B cell (primary cell): ENCODE data around the gene REL. TPM values are rescaled to one million over a fixed set of nuclear protein-coding genes. Genes with fewer than 3 reads are reported as not detected.
A peak's percentile ranks its signal among the peaks of the same experiment; 100 is the strongest.

Experiments
- ATAC-seq: fragments of 200-7000 bp; cut with Tn5 transposase; one replicate; pipeline ENCODE4 v1.10.0; 2021; ENCODE audit warnings: low read depth, mild to moderate bottlenecking, moderate number of reproducible peaks, moderate library complexity
- CTCF ChIA-PET: fragments of 350-600 bp; sonication (Branson Sonifier 250); formaldehyde crosslinking; loops from one replicate; lab custom pipeline; 2021; ENCODE audit warnings: antibody characterized with exemption, inconsistent platforms; lab: Charles Lee
- POLR2A ChIA-PET: fragments of 350-600 bp; sonication (Branson Sonifier 250); formaldehyde crosslinking; loops from one replicate; lab custom pipeline; 2021; ENCODE audit warnings: antibody characterized with exemption; lab: Charles Lee
- DNase-seq: peaks from one replicate; pipeline ENCODE4 v3.0.0; 2013
- H2AFZ ChIP-seq: 2 replicates; pipeline ENCODE4 v1.6.1; 2012; ENCODE audit warnings: mild to moderate bottlenecking, low read depth, low read length; ENCODE audit not compliant: insufficient read depth, poor library complexity, severe bottlenecking
- H3K27ac ChIP-seq, 2 donors: 1 replicate in 1 of 2; 2 replicates in 1 of 2; pipeline ENCODE4 v1.5.1; 2012 to 2013; ENCODE audit warnings: low read length in 2 of 2, mild to moderate bottlenecking in 2 of 2, moderate library complexity in 1 of 2
- H3K27me3 ChIP-seq, 4 experiments: fragments of 200-600 bp in 1 of 4; sonication (generic) in 1 of 4; replicated peaks in 1 of 4; 1 replicate in 2 of 4; 2 replicates in 2 of 4; pipeline versions ENCODE4 v1.6.1 to v1.7.0; 2013 to 2016; ENCODE audit warnings: low read length in 3 of 4, mild to moderate bottlenecking in 2 of 4, mixed read lengths in 1 of 4, moderate library complexity in 1 of 4; ENCODE audit not compliant: insufficient read depth in 4 of 4, control insufficient read depth in 3 of 4; ENCODE audit errors: control extremely low read depth in 1 of 4
- H3K36me3 ChIP-seq, 2 experiments: replicated peaks in 1 of 2; 1 replicate in 1 of 2; 2 replicates in 1 of 2; pipeline versions ENCODE4 v1.6.1 to v1.7.1; 2013; ENCODE audit warnings: low read length in 1 of 2; ENCODE audit not compliant: insufficient read depth in 2 of 2, control insufficient read depth in 1 of 2; ENCODE audit errors: control extremely low read depth in 1 of 2, extremely low read depth in 1 of 2
- H3K4me1 ChIP-seq, 2 donors: fragments of 200-600 bp in 1 of 2; sonication (generic) in 1 of 2; 1 replicate in 1 of 2; 2 replicates in 1 of 2; pipeline versions ENCODE4 v1.5.1 to v1.6.1; 2013 to 2017; ENCODE audit warnings: low read length in 2 of 2; ENCODE audit not compliant: control insufficient read depth in 2 of 2, insufficient read depth in 2 of 2
- H3K4me2 ChIP-seq: replicated peaks from 2 replicates; pipeline ENCODE3; 2012; ENCODE audit warnings: mild to moderate bottlenecking, low read depth, low read length; ENCODE audit not compliant: poor library complexity, severe bottlenecking
- H3K4me3 ChIP-seq, 5 experiments: fragments of 200-600 bp in 1 of 5; sonication (generic) in 1 of 5; 1 replicate in 3 of 5; 2 replicates in 2 of 5; pipeline versions ENCODE4 v1.5.1 to v1.7.0; 2011 to 2016; ENCODE audit warnings: low read length in 4 of 5, mild to moderate bottlenecking in 4 of 5, low read depth in 2 of 5, control low read depth in 1 of 5, moderate library complexity in 1 of 5; ENCODE audit not compliant: insufficient read depth in 1 of 5; ENCODE audit errors: control extremely low read depth in 1 of 5, extremely low read depth in 1 of 5
- H3K79me2 ChIP-seq: fragments of 200-600 bp; sonication (generic); one replicate; pipeline ENCODE4 v1.6.0; 2016; ENCODE audit warnings: low read length; ENCODE audit not compliant: control insufficient read depth, insufficient read depth
- H3K9ac ChIP-seq: fragments of 200-600 bp; sonication (generic); 2 replicates; pipeline ENCODE4 v1.6.1; 2017; ENCODE audit warnings: mild to moderate bottlenecking, low read length, moderate library complexity
- H3K9me3 ChIP-seq, 3 donors: one replicate each; pipeline versions ENCODE4 v1.6.1 to v1.7.1; 2013; ENCODE audit warnings: low read length in 2 of 3; ENCODE audit not compliant: control insufficient read depth in 2 of 3, insufficient read depth in 1 of 3; ENCODE audit errors: control extremely low read depth in 1 of 3
- H4K20me1 ChIP-seq: 2 replicates; pipeline ENCODE4 v1.6.0; 2012; ENCODE audit warnings: mild to moderate bottlenecking, low read length; ENCODE audit not compliant: insufficient read depth, control insufficient read depth, poor library complexity, severe bottlenecking
- H3K27ac Mint-ChIP-seq: one replicate; pipeline ENCODE4 v1.8.0; 2021; ENCODE audit warnings: mixed read lengths
- H3K27me3 Mint-ChIP-seq: one replicate; pipeline ENCODE4 v1.8.0; 2021; ENCODE audit warnings: mixed read lengths
- H3K4me1 Mint-ChIP-seq: one replicate; pipeline ENCODE4 v1.8.0; 2021; ENCODE audit warnings: mixed read lengths
- H3K4me3 Mint-ChIP-seq: one replicate; pipeline ENCODE4 v1.8.0; 2021; ENCODE audit warnings: mixed read lengths
- H3K9me3 Mint-ChIP-seq: one replicate; pipeline ENCODE4 v1.8.0; 2022; ENCODE audit warnings: mixed read lengths; ENCODE audit not compliant: insufficient read depth
- CTCF ChIP-seq: fragments of 200-600 bp; IDR thresholded peaks from one replicate; pipeline ENCODE4 v1.8.0; 2022; ENCODE audit warnings: antibody characterized with exemption, mild to moderate bottlenecking
- EZH2 ChIP-seq: IDR thresholded peaks from 2 replicates; pipeline ENCODE4 v1.6.1; 2012; ENCODE audit warnings: borderline replicate concordance, low read depth, mild to moderate bottlenecking, moderate library complexity, low read length; ENCODE audit not compliant: insufficient read depth, poor library complexity, severe bottlenecking
- WGBS: methylation state at CpG from one replicate; pipeline ENCODE4 v1.1.5; 2013; ENCODE audit warnings: missing lambda C conversion rate; ENCODE audit not compliant: insufficient coverage; 5-methylcytosine and 5-hydroxymethylcytosine counted together
- intact Hi-C: fragments of 100-400 bp; cut with micrococcal nuclease; formaldehyde crosslinking; loops from one replicate; pipeline ENCODE4 v1.10.0; 2022
- polyA plus RNA-seq: library from polyadenylated mRNA; depleted of rRNA; stranded (reverse); fragments of >200 nt; gene quantifications from 2 replicates; pipeline ENCODE4 v1.2.3, GENCODE V29; 2012
- total RNA-seq, 2 donors: library from RNA; stranded (reverse); fragments of 120-200 nt in 1 of 2; gene quantifications; 1 replicate in 1 of 2; 2 replicates in 1 of 2; pipeline versions ENCODE4 v1.2.3 to v1.2.4, GENCODE V29; 2013 to 2022

REL gene
- total and polyA plus RNA-seq, 2 donors (not counting 1 experiment from before 2014, with no cell fraction given), result 27.9 to 283 TPM

GRCh38 chr2:60932954-60933353 is 51.6 kb downstream of the REL start:
- WGBS, result no CpG with 5 or more reads among the region's 3 CpGs
- Histone ChIP-seq H3K27ac (peak overlapping the region in 1 of 2 donors; percentile 35), H3K36me3 (peaks cover 14 to 46% of the 10 kb centered on the region in 2 experiments), H4K20me1 (peaks cover 5% of the 10 kb centered on the region), H3K9me3 (peaks cover 2 to 5% (median 5%) of the 10 kb centered on the region in 3 donors), H3K4me1 (peaks cover 2 to 7% of the 10 kb centered on the region in 2 donors), H3K4me2 (no peak overlapping the region), H3K27me3 (no peaks in the 10 kb centered on the region), H3K79me2 (peaks cover 17% of the 10 kb centered on the region), H3K4me3 (no peak overlapping the region), H2AFZ (no peak overlapping the region), H3K9ac (no peak overlapping the region)
- H3K9me3 Mint-ChIP-seq, result peaks cover 5% of the 10 kb centered on the region
- intact Hi-C loops, result loop anchor here (5.0 kb wide), 2 partner anchors 34 to 36 kb away; no protein-coding TSS in a partner anchor
- no peak overlapping the region for H3K4me3 Mint-ChIP-seq
- H3K27ac Mint-ChIP-seq, result peak overlapping the region; percentile 16
- CTCF ChIA-PET, result interaction anchor here (0.9 to 1.0 kb wide), 2 partner anchors 33 to 115 kb away, joined by 3 read pairs; no protein-coding TSS in a partner anchor
- no peaks in the 10 kb centered on the region for H3K27me3 Mint-ChIP-seq
- ATAC-seq, result no peak
- DNase-seq, result no peak
- H3K4me1 Mint-ChIP-seq, result peaks cover 48% of the 10 kb centered on the region
- POLR2A ChIA-PET, result no interaction called here
- TF ChIP-seq EZH2 (no peak), CTCF (no peak)

- H3K79me2 ChIP-seq, result peaks cover 17% of the 10 kb centered on the region
- Mint-ChIP-seq H3K9me3 (peaks cover 5% of the 10 kb centered on the region), H3K4me1 (peaks cover 53% of the 10 kb centered on the region), H3K27ac (peak overlapping the region; percentile 57), H3K27me3 (no peaks in the 10 kb centered on the region), H3K4me3 (no peak overlapping the region)
- no peak overlapping the region for H3K9ac ChIP-seq
- peaks cover 21 to 46% of the 10 kb centered on the region in 2 experiments for H3K36me3 ChIP-seq
- no peak overlapping the region for H3K4me3 ChIP-seq
- H3K27ac ChIP-seq, result peak overlapping the region in 1 of 2 donors; percentile 48
- intact Hi-C loops, result loop anchor here (5.0 kb wide), 2 partner anchors 33 to 37 kb away; no protein-coding TSS in a partner anchor
- H3K4me2 ChIP-seq, result no peak overlapping the region
- H2AFZ ChIP-seq, result no peak overlapping the region
- WGBS, result no CpG with 5 or more reads among the region's 2 CpGs
- CTCF ChIA-PET, result interaction anchor here (1.2 to 1.3 kb wide), 2 partner anchors 30 to 65 kb away, joined by 3 read pairs; no protein-coding TSS in a partner anchor
- DNase-seq (no peak), ATAC-seq (no peak)
- no peaks in the 10 kb centered on the region for H3K27me3 ChIP-seq
- H3K9me3 ChIP-seq, result peaks cover 2 to 5% (median 5%) of the 10 kb centered on the region in 3 donors
- peaks cover 5% of the 10 kb centered on the region for H4K20me1 ChIP-seq
- peaks cover 2 to 7% of the 10 kb centered on the region in 2 donors for H3K4me1 ChIP-seq
- TF ChIP-seq CTCF, result no peak
- no peak for TF ChIP-seq EZH2
- POLR2A ChIA-PET, result no interaction called here
Observed at GRCh38 chr2:60934165-60934722, 52.9 kb downstream of the REL start.
